Osteoblast (primary cell): ENCODE data around the gene PHETA1. TPM values are rescaled to one million over a fixed set of nuclear protein-coding genes. Genes with fewer than 3 reads are reported as not detected.

Source experiments
- DNase-seq: peaks from one replicate; pipeline ENCODE4 v3.0.0; 2011; ENCODE audit warnings: low spot score, mixed read lengths; ENCODE audit not compliant: insufficient read length; ENCODE audit errors: missing footprints
- H2AFZ ChIP-seq: 2 replicates; pipeline ENCODE4 v1.6.0; 2011; ENCODE audit warnings: mild to moderate bottlenecking, low read length
- H3K27ac ChIP-seq: 2 replicates; pipeline ENCODE4 v1.5.1; 2011; ENCODE audit warnings: mild to moderate bottlenecking, low read depth, low read length, moderate library complexity
- H3K27me3 ChIP-seq: 2 replicates; pipeline ENCODE4 v1.6.0; 2012; ENCODE audit warnings: mild to moderate bottlenecking, control low read depth, inconsistent platforms, low read length, moderate library complexity; ENCODE audit not compliant: insufficient read depth
- H3K36me3 ChIP-seq: 2 replicates; pipeline ENCODE4 v1.5.1; 2011; ENCODE audit warnings: mild to moderate bottlenecking, low read length, control low read depth, moderate library complexity; ENCODE audit not compliant: insufficient read depth
- H3K4me1 ChIP-seq: 2 replicates; pipeline ENCODE4 v1.5.1; 2011; ENCODE audit warnings: mild to moderate bottlenecking, low read length, control low read depth, moderate library complexity; ENCODE audit not compliant: insufficient read depth
- H3K4me2 ChIP-seq: 2 replicates; pipeline ENCODE4 v1.6.0; 2011; ENCODE audit warnings: mild to moderate bottlenecking, low read length; ENCODE audit not compliant: insufficient read depth
- H3K4me3 ChIP-seq: fragments of 200-600 bp; sonication (generic); 3 replicates; pipeline ENCODE4 v1.5.1; 2012; ENCODE audit warnings: mild to moderate bottlenecking, low read length, inconsistent platforms; ENCODE audit not compliant: insufficient read depth
- H3K79me2 ChIP-seq: 2 replicates; pipeline ENCODE4 v1.6.0; 2012; ENCODE audit warnings: mild to moderate bottlenecking, low read length, control low read depth, inconsistent platforms; ENCODE audit not compliant: insufficient read depth
- H3K9me3 ChIP-seq: 2 replicates; pipeline ENCODE4 v1.5.1; 2011; ENCODE audit warnings: low read depth, low read length, control low read depth
- H4K20me1 ChIP-seq: 2 replicates; pipeline ENCODE4 v1.6.0; 2012; ENCODE audit warnings: mild to moderate bottlenecking, low read length, control low read depth; ENCODE audit not compliant: insufficient read depth
- CTCF ChIP-seq: IDR thresholded peaks from 2 replicates; pipeline ENCODE4 v1.5.1; 2011; ENCODE audit warnings: mild to moderate bottlenecking, low read depth, low read length, moderate library complexity; ENCODE audit errors: extremely low read depth
- total RNA-seq: library from RNA; depleted of rRNA; stranded (reverse); fragments of >200 nt; gene quantifications from 2 replicates; pipeline ENCODE4 v1.2.3, GENCODE V29; 2012

The PHETA1 gene
- total RNA-seq, 1 donor: 8.3 TPM

DNA sequence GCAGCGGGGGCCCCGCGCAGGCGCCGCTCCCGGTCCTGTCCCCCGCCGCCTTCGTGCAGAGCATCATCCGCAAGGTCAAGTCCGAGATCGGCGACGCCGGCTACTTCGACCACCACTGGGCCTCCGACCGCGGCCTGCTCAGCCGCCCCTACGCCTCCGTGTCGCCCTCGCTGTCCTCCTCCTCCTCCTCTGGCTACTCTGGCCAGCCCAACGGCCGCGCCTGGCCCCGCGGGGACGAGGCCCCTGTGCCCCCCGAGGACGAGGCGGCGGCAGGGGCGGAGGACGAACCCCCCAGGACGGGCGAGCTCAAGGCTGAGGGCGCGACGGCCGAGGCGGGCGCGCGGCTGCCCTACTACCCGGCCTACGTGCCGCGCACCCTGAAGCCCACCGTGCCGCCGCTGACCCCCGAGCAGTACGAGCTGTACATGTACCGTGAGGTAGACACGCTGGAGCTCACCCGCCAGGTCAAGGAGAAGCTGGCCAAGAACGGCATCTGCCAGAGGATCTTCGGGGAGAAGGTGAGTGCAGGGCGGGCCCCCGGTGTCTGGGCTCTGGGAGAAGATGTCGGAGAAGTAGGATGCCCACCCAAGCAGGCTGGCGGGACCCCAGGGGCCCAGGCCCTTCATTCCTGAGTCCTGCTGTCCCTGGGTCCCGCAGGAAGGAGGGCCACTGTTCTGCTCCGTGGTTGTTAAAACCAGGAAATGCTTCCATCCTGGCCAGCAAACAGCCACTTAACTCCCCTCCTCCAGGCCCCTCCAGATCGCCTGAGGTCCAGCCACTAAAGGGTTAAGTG lies 48.4 kb downstream of the PHETA1 start:
- TF ChIP-seq CTCF: no peak
- no peak overlapping the region for H3K4me2 ChIP-seq
- no peak overlapping the region for H3K4me3 ChIP-seq
- no peaks in the 10 kb centered on the region for H4K20me1 ChIP-seq
- peak; percentile 41 for DNase-seq
- no peak overlapping the region for H3K27ac ChIP-seq
- no peaks in the 10 kb centered on the region for H3K9me3 ChIP-seq
- no peak overlapping the region for H2AFZ ChIP-seq
- H3K79me2 ChIP-seq: no peaks in the 10 kb centered on the region
- H3K27me3 ChIP-seq: peaks cover 8% of the 10 kb centered on the region
- no peaks in the 10 kb centered on the region for H3K4me1 ChIP-seq
- H3K36me3 ChIP-seq: no peaks in the 10 kb centered on the region

DNA sequence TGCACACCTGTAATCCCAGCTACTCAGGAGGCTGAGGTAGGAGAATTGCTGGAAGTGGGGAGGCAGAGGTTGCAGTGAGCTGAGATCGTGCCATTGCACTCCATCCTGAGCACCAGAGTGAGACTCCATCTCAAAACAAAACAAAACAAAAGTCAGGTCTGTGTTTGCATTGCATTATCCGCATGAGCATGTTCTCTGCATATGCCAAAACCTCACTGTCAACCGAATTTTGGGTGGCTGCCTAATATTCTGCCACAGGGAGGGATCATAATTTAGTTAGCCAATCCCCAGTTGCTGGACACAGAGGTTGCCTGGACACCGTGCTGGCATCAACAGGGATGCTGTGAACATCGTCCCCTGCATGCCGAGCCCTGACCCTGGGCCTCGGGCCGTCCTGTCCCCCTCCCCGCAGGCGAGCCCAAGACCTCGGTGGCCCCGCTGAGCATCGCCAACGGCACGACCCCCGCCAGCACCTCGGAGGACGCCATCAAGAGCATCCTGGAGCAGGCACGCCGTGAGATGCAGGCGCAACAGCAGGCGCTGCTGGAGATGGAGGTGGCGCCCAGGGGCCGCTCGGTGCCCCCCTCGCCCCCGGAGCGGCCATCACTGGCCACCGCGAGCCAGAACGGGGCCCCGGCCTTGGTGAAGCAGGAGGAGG lies 49.2 kb downstream of the PHETA1 start:
- Histone ChIP-seq H3K36me3 (no peaks in the 10 kb centered on the region), H3K79me2 (no peaks in the 10 kb centered on the region), H3K27ac (no peak overlapping the region), H3K4me3 (no peak overlapping the region), H3K27me3 (peaks cover 8% of the 10 kb centered on the region), H3K4me1 (no peaks in the 10 kb centered on the region), H4K20me1 (no peaks in the 10 kb centered on the region), H3K4me2 (no peak overlapping the region), H3K9me3 (no peaks in the 10 kb centered on the region), H2AFZ (no peak overlapping the region)
- DNase-seq: peak; percentile 78
- no peak for TF ChIP-seq CTCF

DNA sequence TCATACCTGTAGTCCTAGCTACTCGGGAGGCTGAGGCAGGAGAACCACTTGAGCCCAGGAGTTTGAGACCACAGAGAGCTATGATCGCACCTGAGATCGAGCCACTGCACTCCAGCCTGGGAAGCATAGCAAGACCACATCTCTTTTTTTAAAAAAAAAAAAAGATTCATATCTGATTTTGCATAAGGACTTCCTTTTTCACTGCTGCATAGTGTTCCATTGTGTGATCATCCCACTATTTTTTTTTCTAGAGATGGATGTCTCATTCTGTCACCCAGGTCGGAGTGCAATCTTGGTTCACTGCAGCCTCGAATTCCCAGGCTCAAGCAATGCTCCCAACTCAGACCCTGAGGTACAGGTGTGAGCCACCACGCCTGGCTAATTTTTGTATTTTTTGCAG lies 50.4 kb downstream of the PHETA1 start:
- no peak for DNase-seq
- Histone ChIP-seq H3K27me3 (peaks cover 8% of the 10 kb centered on the region), H3K79me2 (no peaks in the 10 kb centered on the region), H3K4me2 (no peak overlapping the region), H4K20me1 (no peaks in the 10 kb centered on the region), H3K36me3 (no peaks in the 10 kb centered on the region), H3K4me1 (no peaks in the 10 kb centered on the region), H3K4me3 (no peak overlapping the region), H3K27ac (no peak overlapping the region), H3K9me3 (no peaks in the 10 kb centered on the region), H2AFZ (no peak overlapping the region)
- no peak for TF ChIP-seq CTCF

- no peak overlapping the region for H3K4me3 ChIP-seq
- no peak overlapping the region for H3K27ac ChIP-seq
- no peak overlapping the region for H2AFZ ChIP-seq
- no peaks in the 10 kb centered on the region for H3K79me2 ChIP-seq
- DNase-seq: no peak
- no peak overlapping the region for H3K4me2 ChIP-seq
- H3K36me3 ChIP-seq: no peaks in the 10 kb centered on the region
- H3K4me1 ChIP-seq: no peaks in the 10 kb centered on the region
- H4K20me1 ChIP-seq: no peaks in the 10 kb centered on the region
- no peaks in the 10 kb centered on the region for H3K9me3 ChIP-seq
- no peak for TF ChIP-seq CTCF
- peaks cover 8% of the 10 kb centered on the region for H3K27me3 ChIP-seq
Observed at GRCh38 chr12:111316671-111317070, 52.2 kb downstream of the PHETA1 start.
